ENCODE measurements around the gene SCRN1.

Gene SCRN1

GRCh38 chr7:29877196-29877595 is 112.4 kb downstream of the SCRN1 start:
- Mint-ChIP-seq H3K27me3 (peaks cover 38% of the 10 kb centered on the region), H3K36me3 (no peaks in the 10 kb centered on the region), H3K27ac (no peak overlapping the region), H3K4me3 (no peak overlapping the region), H3K4me1 (no peaks in the 10 kb centered on the region), H3K9me3 (no peaks in the 10 kb centered on the region)
- no peak for DNase-seq
- CTCF ChIA-PET, result no interaction called here

GRCh38 chr7:29875741-29876140 is 113.9 kb downstream of the SCRN1 start:
- H3K27me3 Mint-ChIP-seq, result peaks cover 38% of the 10 kb centered on the region
- CTCF ChIA-PET, result no interaction called here
- DNase-seq, result no peak
- no peak overlapping the region for H3K27ac Mint-ChIP-seq
- H3K4me1 Mint-ChIP-seq, result no peaks in the 10 kb centered on the region
- no peaks in the 10 kb centered on the region for H3K9me3 Mint-ChIP-seq
- H3K36me3 Mint-ChIP-seq, result no peaks in the 10 kb centered on the region
- H3K4me3 Mint-ChIP-seq, result no peak overlapping the region

GRCh38 chr7:29873644-29874294 is 115.8 kb downstream of the SCRN1 start:
- Mint-ChIP-seq H3K9me3 (no peaks in the 10 kb centered on the region), H3K27ac (no peak overlapping the region), H3K36me3 (no peaks in the 10 kb centered on the region), H3K27me3 (peaks cover 42% of the 10 kb centered on the region), H3K4me3 (no peak overlapping the region), H3K4me1 (no peaks in the 10 kb centered on the region)
- CTCF ChIA-PET, result interaction anchor here (1.3 kb wide), 1 partner anchor 47 kb away, joined by 5 read pairs; no protein-coding TSS in a partner anchor
- DNase-seq, result no peak

GRCh38 chr7:29871787-29872398 is 117.7 kb downstream of the SCRN1 start:
- Mint-ChIP-seq H3K27ac (no peak overlapping the region), H3K4me1 (no peaks in the 10 kb centered on the region), H3K27me3 (peaks cover 35% of the 10 kb centered on the region), H3K36me3 (no peaks in the 10 kb centered on the region), H3K9me3 (no peaks in the 10 kb centered on the region), H3K4me3 (no peak overlapping the region)
- CTCF ChIA-PET, result no interaction called here
- DNase-seq, result no peak
